ENCODE data around the gene FARSA. TPM values are rescaled to one million over a fixed set of nuclear protein-coding genes. Genes with fewer than 3 reads are reported as not detected.

FARSA gene
- total and polyA plus RNA-seq, 2 of the 8 experiments (the other 6 are each of a cell fraction or from before 2014, with no cell fraction given): 61.0 to 103 TPM

- Histone ChIP-seq H3K27me3 (replicated peaks in 1 of 4; ENCODE audit: control insufficient read depth in 3 of 4, extremely low read depth in 1 of 4, insufficient read depth in 3 of 4, low read length in 3 of 4) (no peaks in the 10 kb centered on the region), H3K18ac (ENCODE audit: extremely low read depth, low read length) (no peak overlapping the region), H3K9me3 (ENCODE audit: insufficient read depth in 2 of 2, low read depth in 1 of 2, low read length in 1 of 2) (no peaks in the 10 kb centered on the region), H3K4ac (replicated peaks; ENCODE audit: insufficient read length, low read depth, low read length) (no peak overlapping the region), H2AFZ (ENCODE audit: low read length) (no peak overlapping the region), H4K91ac (replicated peaks; ENCODE audit: insufficient read length, low read length) (no peak overlapping the region), H2BK20ac (ENCODE audit: low read length) (no peak overlapping the region), H2BK15ac (ENCODE audit: low read length) (no peak overlapping the region), H3K36me3 (ENCODE audit: control insufficient read depth in 2 of 4, insufficient read depth in 4 of 4, low read length in 3 of 4) (peaks cover 15 to 41% (median 30%) of the 10 kb centered on the region in 4 experiments), H3K23ac (ENCODE audit: insufficient read length) (no peak overlapping the region), H4K8ac (ENCODE audit: extremely low read depth, insufficient read depth, low read length) (no peak overlapping the region), H3K56ac (replicated peaks; ENCODE audit: insufficient read length, low read depth, low read length) (no peak overlapping the region), H3K9ac (replicated peaks in 1 of 4; ENCODE audit: extremely low read depth in 1 of 4, low read depth in 3 of 4, low read length in 3 of 4) (no peak overlapping the region), H3K4me3 (ENCODE audit: extremely low read depth in 1 of 4, insufficient read depth in 2 of 4, low read depth in 3 of 4, low read length in 4 of 4) (no peak overlapping the region), H2AK5ac (ENCODE audit: low read depth, low read length) (no peak overlapping the region), H3K14ac (ENCODE audit: insufficient read length) (no peak overlapping the region), H4K20me1 (replicated peaks in 1 of 2; ENCODE audit: control insufficient read depth in 1 of 2, insufficient read depth in 2 of 2, low read length in 2 of 2) (peaks cover 4 to 5% of the 10 kb centered on the region in 2 experiments), H3K79me1 (ENCODE audit: low read depth, low read length) (peaks cover 6% of the 10 kb centered on the region; the same call in 1 of the 2 replicates), H4K5ac (ENCODE audit: insufficient read length, low read depth, low read length) (no peak overlapping the region), H3K79me2 (ENCODE audit: control insufficient read depth in 1 of 2, insufficient read depth in 2 of 2, low read length in 2 of 2) (peaks cover 0 to 7% of the 10 kb centered on the region in 2 experiments; a peak in 1 of 4 replicates), H3K23me2 (ENCODE audit: low read depth, low read length) (peaks cover 4% of the 10 kb centered on the region; the same call in 1 of the 2 replicates), H2BK12ac (ENCODE audit: low read depth, low read length) (no peak overlapping the region), H3K4me1 (replicated peaks in 1 of 4; ENCODE audit: control insufficient read depth in 3 of 4, insufficient read depth in 4 of 4, low read length in 3 of 4) (peaks cover 0 to 6% (median 4%) of the 10 kb centered on the region in 4 experiments; a peak in 3 of 7 replicates), H2BK5ac (ENCODE audit: low read depth, low read length) (no peak overlapping the region), H3K4me2 (ENCODE audit: insufficient read depth in 1 of 2, low read depth in 2 of 2, low read length in 2 of 2) (no peak overlapping the region), H2BK120ac (replicated peaks; ENCODE audit: low read depth, low read length) (no peak overlapping the region), H3K27ac (ENCODE audit: low read depth, low read length) (no peak overlapping the region)
- ChIA-PET CTCF (ENCODE audit: partially characterized antibody) (interaction anchor here (0.9 to 1.8 kb wide), 2 partner anchors 10 kb away, joined by 3 to 6 read pairs; partner anchors contain the start of gene KLF1), POLR2A (ENCODE audit: partially characterized antibody) (interaction anchor here (1.0 to 15.0 kb wide), 7 partner anchors 9 to 36 kb away, joined by 3 to 180 read pairs (median 8); partner anchors contain the start of genes DNASE2, KLF1 and SYCE2)
- DNase-seq (ENCODE audit: low read depth in 1 of 2, low spot score in 2 of 2) (no peak), FAIRE-seq (no peak)
- 98% methylated on average over 17 of the region's 17 CpGs; no CpG with 5 or more reads in 1 of the 2 experiments for WGBS, 2 experiments (ENCODE audit: extremely low coverage in 1 of 2, insufficient coverage in 1 of 2, insufficient read length in 1 of 2, insufficient replicate concordance in 2 of 2, low coverage in 1 of 2, low lambda C conversion rate in 2 of 2, missing lambda C conversion rate in 1 of 2)
- TF ChIP-seq SRF (IDR thresholded peaks at IDR 0.05; ENCODE audit: low read depth, low read length): no peak
- TF ChIP-seq JUND (IDR thresholded peaks at IDR 0.05; ENCODE audit: low read length): no peak
- no peak for TF ChIP-seq SIRT6 (IDR thresholded peaks at IDR 0.05; ENCODE audit: low read length)
- no peak for TF ChIP-seq ATF2 (IDR thresholded peaks at IDR 0.05; ENCODE audit: low read length)
- no peak for TF ChIP-seq EP300 (IDR thresholded peaks at IDR 0.05; ENCODE audit: borderline replicate concordance in 1 of 2, low read depth in 2 of 2, low read length in 2 of 2)
- TF ChIP-seq POLR2AphosphoS5 (IDR thresholded peaks at IDR 0.05; ENCODE audit: low read depth, low read length): no peak
- no peak for TF ChIP-seq E2F6 (IDR thresholded peaks at IDR 0.05)
- no peak for TF ChIP-seq CREB1 (IDR thresholded peaks at IDR 0.05)
- TF ChIP-seq POLR2A (IDR thresholded peaks at IDR 0.05; ENCODE audit: control extremely low read depth in 1 of 2, low read depth in 2 of 2, low read length in 2 of 2): no peak
- no peak for TF ChIP-seq SIN3A (conservative IDR thresholded peaks at IDR 0.05 in 1 of 2, IDR thresholded peaks at IDR 0.05 in 1 of 2; ENCODE audit: low read depth in 1 of 2, low read length in 2 of 2)
- no peak for TF ChIP-seq YY1 (IDR thresholded peaks at IDR 0.05; ENCODE audit: low read depth, low read length)
- TF ChIP-seq SP4 (IDR thresholded peaks at IDR 0.05; ENCODE audit: low read length): no peak
Observed at GRCh38 chr19:12896460-12896859, 37.1 kb downstream of the FARSA start.
